Fibroblast of the aortic adventitia (primary cell): ENCODE measurements around the gene NET1. TPM values are rescaled to one million over a fixed set of nuclear protein-coding genes. Genes with fewer than 3 reads are reported as not detected.
"Not testable (repeated sequence)": the region's sequence is repeated elsewhere in the genome, so short reads cannot be mapped to it uniquely, and the experiment has no call there.

ENCODE experiments used
- DNase-seq: peaks from one replicate; pipeline ENCODE4 v3.0.0-alpha.2; 2010; ENCODE audit warnings: low read depth
- H3K4me3 ChIP-seq: 2 replicates; pipeline ENCODE4 v1.5.1; 2011; ENCODE audit warnings: low read depth, mild to moderate bottlenecking, control low read depth, low read length, moderate library complexity
- CTCF ChIP-seq: IDR thresholded peaks from 2 replicates; pipeline ENCODE4 v1.5.1; 2011; ENCODE audit warnings: mild to moderate bottlenecking, low read length, control low read depth, inconsistent platforms; ENCODE audit not compliant: insufficient read depth
- total RNA-seq: library from RNA; depleted of rRNA; stranded (reverse); fragments of >200 nt; gene quantifications from 2 replicates; pipeline ENCODE4 v1.2.3, GENCODE V29; 2012; ENCODE audit warnings: low replicate concordance

NET1 gene
- total RNA-seq, 1 donor, result 33.9 TPM

GRCh38 chr10:5406918-5407317 is 5.4 kb upstream of the NET1 start:
- TF ChIP-seq CTCF, result no peak
- no peak overlapping the region for H3K4me3 ChIP-seq
- no peak for DNase-seq

GRCh38 chr10:5410787-5411186 is 1.6 kb upstream of the NET1 start:
- DNase-seq, H3K4me3 ChIP-seq: not testable (repeated sequence)

GRCh38 chr10:5411941-5412276 is 448 bp upstream of the NET1 start:
- TF ChIP-seq CTCF, result no peak
- no peak for DNase-seq
- peak overlapping the region; percentile 75 for H3K4me3 ChIP-seq

GRCh38 chr10:5413012-5413938 is 918 bp downstream of the NET1 start:
- H3K4me3 ChIP-seq, result peak overlapping the region; percentile 75
- peak; percentile 58 for DNase-seq
- no peak for TF ChIP-seq CTCF

GRCh38 chr10:5416981-5417380 is 4.6 kb downstream of the NET1 start:
- no peak overlapping the region for H3K4me3 ChIP-seq
- no peak for TF ChIP-seq CTCF
- DNase-seq, result no peak

GRCh38 chr10:5418584-5418983 is 6.2 kb downstream of the NET1 start:
- TF ChIP-seq CTCF, result no peak
- DNase-seq, result no peak
- H3K4me3 ChIP-seq, result no peak overlapping the region

GRCh38 chr10:5419466-5420094 is 7.2 kb downstream of the NET1 start:
- H3K4me3 ChIP-seq, result no peak overlapping the region
- TF ChIP-seq CTCF, result no peak
- DNase-seq, result no peak
